NCI-H1105 (cell line): Measurements from ENCODE around the gene TRMU.

ENCODE experiments used
- DNase-seq: peaks from one replicate; lab custom pipeline; 2025; lab: John Stamatoyannopoulos, UW

TRMU gene

GRCh38 chr22:46356496-46357480, 21.3 kb downstream of the TRMU start:
- DNase-seq: no peak

- no peak for DNase-seq
Measured at GRCh38 chr22:46357711-46358520, 22.4 kb downstream of the TRMU start.

GRCh38 chr22:46358766-46359165, 23.3 kb downstream of the TRMU start:
- DNase-seq: no peak

- no peak for DNase-seq
Measured at GRCh38 chr22:46359362-46359761, 23.8 kb downstream of the TRMU start.

- no peak for DNase-seq
Measured at GRCh38 chr22:46360097-46360496, 24.6 kb downstream of the TRMU start.

GRCh38 chr22:46360891-46361290, 25.4 kb downstream of the TRMU start:
- no peak for DNase-seq

GRCh38 chr22:46361826-46362202, 26.3 kb downstream of the TRMU start:
- no peak for DNase-seq

GRCh38 chr22:46362203-46362933, 26.9 kb downstream of the TRMU start:
- no peak for DNase-seq

GRCh38 chr22:46362934-46363515, 27.5 kb downstream of the TRMU start:
- DNase-seq: no peak

- DNase-seq: no peak
Measured at GRCh38 chr22:46363611-46364321, 28.3 kb downstream of the TRMU start.

GRCh38 chr22:46364341-46365165, 29.0 kb downstream of the TRMU start:
- no peak for DNase-seq

- DNase-seq: no peak
Measured at GRCh38 chr22:46365166-46365624, 29.7 kb downstream of the TRMU start.

GRCh38 chr22:46366327-46366731, 30.8 kb downstream of the TRMU start:
- DNase-seq: no peak

GRCh38 chr22:46366801-46367706, 31.5 kb downstream of the TRMU start:
- DNase-seq: no peak

GRCh38 chr22:46367707-46368191, 32.2 kb downstream of the TRMU start:
- peak; percentile 51 for DNase-seq

- no peak for DNase-seq
Measured at GRCh38 chr22:46368422-46368821, 32.9 kb downstream of the TRMU start.

GRCh38 chr22:46368871-46369715, 33.6 kb downstream of the TRMU start:
- DNase-seq: no peak
